ENCODE data around the gene PTGES3L. TPM values are rescaled to one million over a fixed set of nuclear protein-coding genes. Genes with fewer than 3 reads are reported as not detected.
"Not testable (repeated sequence)": the region's sequence is repeated elsewhere in the genome, so short reads cannot be mapped to it uniquely, and the experiment has no call there.

The PTGES3L gene
- total and polyA plus RNA-seq, 8 donors: 0.12 to 1.0 (median 0.29) TPM

DNA sequence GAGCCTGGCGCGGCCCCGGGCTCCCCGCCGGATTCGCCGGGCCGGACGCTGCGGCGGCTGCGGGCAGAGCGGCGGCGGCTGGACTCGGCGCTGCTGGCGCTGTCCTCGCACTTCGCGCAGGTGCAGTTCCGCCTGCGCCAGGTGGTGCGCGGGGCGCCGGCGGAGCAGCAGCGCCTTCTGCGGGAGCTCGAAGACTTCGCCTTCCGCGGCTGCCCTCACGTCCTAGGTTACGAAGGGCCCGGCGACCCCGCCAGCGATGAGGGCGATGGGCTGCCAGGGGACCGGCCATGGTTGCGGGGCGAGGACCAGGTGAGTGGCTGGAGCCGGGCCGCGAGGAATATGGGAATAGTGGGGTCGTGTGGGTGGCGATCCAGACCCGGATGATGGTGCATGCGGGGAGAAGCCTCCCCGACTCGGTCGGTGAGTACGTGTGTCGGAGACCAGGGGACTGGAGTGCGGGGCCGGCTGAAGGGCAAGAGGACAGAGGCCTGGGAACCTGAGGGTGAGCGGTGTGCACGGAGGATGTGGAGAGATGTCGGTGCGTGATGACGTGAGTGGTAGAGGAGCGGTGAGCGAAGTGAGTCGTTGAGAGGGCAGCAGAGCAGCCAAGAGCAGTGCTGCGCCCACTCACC is 1.0 kb upstream of the PTGES3L start:
- Histone ChIP-seq H3K36me3 (no peaks in the 10 kb centered on the region), H3K27ac (peak overlapping the region; percentile 68 to 85 (median 76)), H3K4me3 (peak overlapping the region; percentile 68 to 90 (median 86)), H3K9me3 (no peaks in the 10 kb centered on the region), H3K27me3 (no peaks in the 10 kb centered on the region), H3K4me1 (peaks cover 0 to 20% (median 16%) of the 10 kb centered on the region in 3 donors)
- intact Hi-C loops (cut with DNase I): no loop called here
- DNase-seq (peak; percentile 34 to 83 (median 64)), FAIRE-seq (no peak), ATAC-seq (peak; percentile 73 to 85 (median 78))
- WGBS, 2 donors: 0 to 1% methylated on average over 61 to 67 of the region's 67 CpGs
- TF ChIP-seq, protein P1, sequence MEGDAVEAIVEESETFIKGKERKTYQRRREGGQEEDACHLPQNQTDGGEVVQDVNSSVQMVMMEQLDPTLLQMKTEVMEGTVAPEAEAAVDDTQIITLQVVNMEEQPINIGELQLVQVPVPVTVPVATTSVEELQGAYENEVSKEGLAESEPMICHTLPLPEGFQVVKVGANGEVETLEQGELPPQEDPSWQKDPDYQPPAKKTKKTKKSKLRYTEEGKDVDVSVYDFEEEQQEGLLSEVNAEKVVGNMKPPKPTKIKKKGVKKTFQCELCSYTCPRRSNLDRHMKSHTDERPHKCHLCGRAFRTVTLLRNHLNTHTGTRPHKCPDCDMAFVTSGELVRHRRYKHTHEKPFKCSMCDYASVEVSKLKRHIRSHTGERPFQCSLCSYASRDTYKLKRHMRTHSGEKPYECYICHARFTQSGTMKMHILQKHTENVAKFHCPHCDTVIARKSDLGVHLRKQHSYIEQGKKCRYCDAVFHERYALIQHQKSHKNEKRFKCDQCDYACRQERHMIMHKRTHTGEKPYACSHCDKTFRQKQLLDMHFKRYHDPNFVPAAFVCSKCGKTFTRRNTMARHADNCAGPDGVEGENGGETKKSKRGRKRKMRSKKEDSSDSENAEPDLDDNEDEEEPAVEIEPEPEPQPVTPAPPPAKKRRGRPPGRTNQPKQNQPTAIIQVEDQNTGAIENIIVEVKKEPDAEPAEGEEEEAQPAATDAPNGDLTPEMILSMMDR (IDR thresholded peaks at IDR 0.05): peak in 1 of 4 donors; percentile 15

DNA sequence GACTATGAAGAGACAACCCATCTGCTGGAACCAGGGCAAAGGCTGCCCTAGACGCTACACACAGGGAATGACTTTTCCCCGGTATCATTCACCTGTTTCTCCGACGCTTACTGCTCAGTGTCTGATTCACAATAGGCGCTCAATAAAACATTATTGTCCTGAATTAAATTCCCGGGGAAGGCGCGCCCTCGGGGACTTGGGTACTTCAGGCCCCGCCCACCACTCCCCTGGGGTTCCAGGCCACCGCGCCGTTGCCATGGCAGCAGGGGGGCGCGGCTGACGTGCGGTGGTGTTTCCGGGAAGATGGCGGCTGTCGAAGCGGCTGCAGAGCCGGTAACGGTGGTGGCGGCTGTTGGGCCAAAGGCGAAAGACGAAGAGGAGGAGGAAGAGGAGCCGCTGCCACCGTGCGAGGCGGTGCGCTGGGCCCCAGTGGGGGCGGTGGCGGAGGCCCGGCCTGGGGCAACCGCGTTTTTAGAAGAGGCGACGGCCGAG is 440 bp upstream of the PTGES3L start, which contains the start of gene RUNDC1:
Gene RUNDC1 (plus strand): TSS at position 292 of the 492 bp plus-strand sequence. CDS start 12 bp downstream, at position 304.
- no peaks in the 10 kb centered on the region for H3K27me3 ChIP-seq
- H3K27ac ChIP-seq: peak within 1 kb of the TSS; percentile 68 to 85 (median 76)
- WGBS, 2 donors: 0% methylated on average over 34 to 39 of the region's 39 CpGs
- TF ChIP-seq, protein P1 (IDR thresholded peaks at IDR 0.05): no peak
- no peak for FAIRE-seq
- no peaks in the 10 kb centered on the region for H3K9me3 ChIP-seq
- intact Hi-C loops (cut with DNase I): no loop called here
- peak within 1 kb of the TSS; percentile 68 to 90 (median 86) for H3K4me3 ChIP-seq
- peak; percentile 90 to 97 (median 94) for DNase-seq
- H3K4me1 ChIP-seq: peaks cover 0 to 20% (median 16%) of the 10 kb centered on the region in 3 donors
- no peaks in the 10 kb centered on the region for H3K36me3 ChIP-seq
- peak; percentile 94 to 96 (median 94) for ATAC-seq

DNA sequence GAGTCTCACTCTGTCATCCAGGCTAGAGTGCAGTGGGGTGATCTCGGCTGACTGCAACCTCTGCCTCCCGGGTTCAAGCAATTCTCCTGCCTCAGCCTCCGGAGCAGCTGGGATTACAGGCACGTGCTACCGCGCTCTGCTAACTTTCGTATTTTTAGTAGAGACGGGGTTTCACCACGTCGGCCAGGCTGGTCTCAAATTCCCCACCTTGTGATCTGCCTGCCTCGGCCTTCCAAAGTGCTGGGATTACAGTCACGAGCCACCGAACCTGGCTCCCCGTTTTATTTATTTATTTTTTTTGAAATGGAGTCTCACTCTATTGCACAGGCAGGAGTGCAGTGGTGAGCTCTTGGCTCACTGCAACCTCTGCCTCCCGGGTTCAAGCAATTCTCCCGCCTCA is 4.2 kb downstream of the PTGES3L start:
- H3K27ac ChIP-seq; H3K36me3 ChIP-seq; H3K27me3 ChIP-seq; intact Hi-C loops (cut with DNase I); ATAC-seq; H3K4me3 ChIP-seq; H3K4me1 ChIP-seq; FAIRE-seq; H3K9me3 ChIP-seq; DNase-seq: not testable (repeated sequence)
- WGBS, 2 donors: 83 to 89% methylated on average over 16 of the region's 16 CpGs

DNA sequence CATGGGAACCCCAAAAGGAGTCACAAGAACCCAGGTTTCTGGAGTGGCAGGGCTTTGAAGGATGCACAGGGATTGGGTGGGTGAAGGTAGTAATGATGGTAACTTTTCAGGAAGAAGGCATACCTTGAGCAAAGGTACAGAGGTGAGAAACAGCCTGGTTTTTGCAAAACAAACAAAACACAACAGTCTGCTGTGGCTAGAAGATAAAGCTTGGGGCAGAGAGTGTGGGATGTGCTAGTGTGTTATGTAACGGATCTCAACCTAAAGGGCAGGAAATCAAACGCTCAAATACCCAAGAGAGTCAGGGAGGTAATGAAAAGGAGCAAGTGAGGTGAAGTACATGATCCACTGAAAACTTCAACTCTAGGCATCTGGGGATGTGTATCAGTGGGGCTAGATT is 4.6 kb downstream of the PTGES3L start:
- no peak for DNase-seq
- no peaks in the 10 kb centered on the region for H3K36me3 ChIP-seq
- WGBS, 2 donors: 44 to 50% methylated on average over 2 of the region's 2 CpGs

DNA sequence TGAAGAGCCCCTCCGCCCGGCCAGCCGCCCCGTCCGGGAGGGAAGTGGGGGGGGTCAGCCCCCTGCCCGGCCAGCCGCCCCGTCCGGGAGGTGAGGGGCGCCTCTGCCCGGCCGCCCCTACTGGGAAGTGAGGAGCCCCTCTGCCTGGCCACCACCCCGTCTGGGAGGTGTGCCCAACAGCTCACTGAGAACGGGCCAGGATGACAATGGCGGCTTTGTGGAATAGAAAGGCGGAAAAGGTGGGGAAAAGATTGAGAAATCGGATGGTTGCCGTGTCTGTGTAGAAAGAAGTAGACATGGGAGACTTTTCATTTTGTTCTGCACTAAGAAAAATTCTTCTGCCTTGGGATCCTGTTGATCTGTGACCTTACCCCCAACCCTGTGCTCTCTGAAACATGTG is 6.6 kb downstream of the PTGES3L start:
- intact Hi-C loops (cut with DNase I); ATAC-seq; H3K27me3 ChIP-seq; H3K27ac ChIP-seq; H3K36me3 ChIP-seq; H3K4me1 ChIP-seq; FAIRE-seq; H3K4me3 ChIP-seq; H3K9me3 ChIP-seq; DNase-seq: not testable (repeated sequence)
- 71 to 77% methylated on average over 5 to 13 of the region's 18 CpGs for WGBS, 2 donors

More for the DNA sequence above, 4.6 kb downstream of the PTGES3L start:
- FAIRE-seq (no peak), ATAC-seq (no peak)
- no peak overlapping the region for H3K4me3 ChIP-seq
- peaks cover 0 to 7% (median 0%) of the 10 kb centered on the region in 3 donors for H3K4me1 ChIP-seq
- TF ChIP-seq, protein P1 (IDR thresholded peaks at IDR 0.05): no peak
- intact Hi-C loops (cut with DNase I): no loop called here
- H3K9me3 ChIP-seq: no peaks in the 10 kb centered on the region
- no peak overlapping the region for H3K27ac ChIP-seq
- H3K27me3 ChIP-seq: no peaks in the 10 kb centered on the region

DNA sequence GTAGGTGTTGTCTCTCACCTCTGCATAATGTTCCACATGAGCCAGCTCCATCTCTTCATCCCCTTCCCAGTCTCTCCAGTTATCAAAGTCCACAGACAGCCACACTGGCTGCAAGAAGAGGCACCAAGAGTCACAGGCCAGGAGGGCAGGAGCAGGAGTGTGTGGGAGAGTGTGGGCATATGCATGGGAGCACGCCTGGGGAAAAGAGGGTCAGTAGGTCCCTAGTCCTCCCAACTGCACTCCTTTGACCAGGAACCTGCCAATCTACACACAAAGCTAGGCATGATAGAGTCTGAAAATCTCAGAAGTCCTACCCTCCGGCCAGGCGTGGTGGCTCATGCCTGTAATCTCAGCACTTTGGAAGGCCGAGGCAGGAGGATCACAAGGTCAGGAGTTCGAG is 8.3 kb downstream of the PTGES3L start:
- TF ChIP-seq, protein P1 (IDR thresholded peaks at IDR 0.05): no peak
- no peak for ATAC-seq
- Histone ChIP-seq H3K4me3 (no peak overlapping the region), H3K27ac (no peak overlapping the region), H3K9me3 (no peaks in the 10 kb centered on the region), H3K36me3 (no peaks in the 10 kb centered on the region), H3K4me1 (no peaks in the 10 kb centered on the region), H3K27me3 (no peaks in the 10 kb centered on the region)
- WGBS, 2 donors: 74 to 83% methylated on average over 5 of the region's 5 CpGs
- intact Hi-C loops (cut with DNase I): no loop called here
- no peak for DNase-seq
- FAIRE-seq: no peak
